GM19438 (cell line): Measurements from ENCODE around the gene STEEP1.

Experiments
- ATAC-seq: cut with Tn5 transposase; IDR thresholded peaks from one replicate; pipeline ENCODE4 v1.9.1; 2021; ENCODE audit warnings: low read depth; ENCODE audit not compliant: unreplicated experiment

The STEEP1 gene

DNA sequence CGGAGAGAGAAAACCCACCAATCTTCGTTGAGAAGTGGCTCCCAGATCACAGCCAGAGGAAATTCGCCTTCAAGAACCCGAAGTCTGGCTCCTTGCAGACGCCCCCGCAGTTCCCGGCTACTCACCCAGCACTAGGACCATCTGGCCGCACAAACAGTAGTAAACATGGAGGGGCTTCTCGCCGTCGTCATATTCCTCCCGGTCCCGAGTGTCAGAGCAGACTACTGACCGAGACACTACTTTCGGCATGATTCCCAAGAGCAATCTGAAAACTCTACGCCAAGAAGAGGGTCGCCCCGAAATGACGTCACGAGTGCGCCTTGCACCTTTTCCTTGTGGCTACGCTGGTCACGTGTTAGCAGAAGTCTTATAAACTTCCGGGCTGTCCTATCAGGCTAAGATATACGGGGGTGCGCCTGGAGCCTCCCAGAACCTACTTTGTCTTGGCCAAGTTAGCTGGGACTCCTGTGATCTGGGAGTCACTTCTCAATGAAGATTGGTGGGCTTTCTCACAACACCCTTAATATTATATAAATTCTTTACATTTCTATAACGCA lies at the start of gene STEEP1:
STEEP1 (minus strand) TSS at position 303 of the 557 bp plus-strand sequence; CDS start at position 249, 54 bp downstream.
- ATAC-seq = peak; percentile 91

DNA sequence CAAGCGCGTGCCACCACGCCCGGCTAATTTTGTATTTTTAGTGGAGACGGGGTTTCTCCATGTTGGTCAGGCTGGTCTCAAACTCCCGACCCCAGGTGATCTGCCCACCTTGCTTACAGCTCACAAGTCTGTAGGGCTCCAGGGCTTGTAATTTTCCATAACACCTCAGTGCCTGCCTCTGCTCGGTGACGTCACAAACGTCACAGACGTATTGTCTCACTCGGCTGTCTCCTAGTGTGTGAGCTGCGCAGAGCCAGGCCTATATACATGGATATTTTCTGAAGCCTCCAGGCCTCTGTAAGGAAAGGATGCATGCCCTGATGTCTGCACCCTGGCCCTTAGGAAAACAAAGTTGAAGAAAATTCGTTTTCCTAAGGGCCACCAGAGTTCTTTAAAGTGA lies 49.6 kb upstream of the STEEP1 start:
- no peak for ATAC-seq

GRCh38 chrX:119607018-119607389 lies 41.8 kb upstream of the STEEP1 start:
- ATAC-seq = no peak

DNA sequence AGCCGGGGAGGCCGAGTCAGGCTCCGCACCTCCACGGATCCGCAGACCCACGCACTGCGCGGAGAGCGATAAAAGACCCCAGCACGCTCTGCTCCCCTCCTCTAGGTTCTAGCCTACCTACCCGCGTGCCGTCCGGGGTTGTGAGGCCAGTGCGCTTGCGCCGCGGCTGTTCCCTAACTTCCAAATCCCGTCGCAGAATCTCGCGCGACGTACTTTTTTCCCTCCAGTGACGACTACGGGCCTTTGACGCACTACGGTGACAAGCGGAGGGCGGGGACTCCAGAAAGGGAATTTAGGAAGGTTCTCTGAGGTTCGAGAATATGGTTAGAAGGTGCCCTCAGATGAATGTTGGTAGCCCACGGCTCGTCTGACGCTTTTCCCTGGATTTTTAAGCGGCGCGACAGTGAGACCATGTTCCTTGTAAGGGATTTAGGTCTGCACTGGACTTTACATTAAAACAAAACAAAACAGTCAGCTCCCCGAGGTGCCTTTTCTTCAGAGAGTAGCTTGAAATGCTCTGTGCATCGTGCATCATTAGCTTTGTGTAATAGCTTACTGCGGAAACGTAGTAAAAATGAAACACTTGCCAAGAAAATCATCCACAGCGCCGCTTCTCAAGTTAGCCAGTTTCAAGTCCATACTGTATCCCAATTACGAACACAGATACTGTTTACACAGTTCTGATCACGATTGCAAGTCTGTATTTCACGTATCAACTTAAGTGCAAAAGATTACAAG lies 41.2 kb upstream of the STEEP1 start, which contains the start of gene NKRF:
NKRF (minus strand) TSS at position 145 of the 738 bp plus-strand sequence.
- ATAC-seq = peak; percentile 72

- peak; percentile 38 for ATAC-seq
These were observed 40.5 kb upstream of the STEEP1 start for GRCh38 chrX:119605464-119606279.

- no peak for ATAC-seq
These were observed 39.7 kb upstream of the STEEP1 start for GRCh38 chrX:119604766-119605463.

GRCh38 chrX:119602701-119603255 lies 37.6 kb upstream of the STEEP1 start:
- no peak for ATAC-seq

- no peak for ATAC-seq
These were observed 24.6 kb upstream of the STEEP1 start for GRCh38 chrX:119589810-119590209.

DNA sequence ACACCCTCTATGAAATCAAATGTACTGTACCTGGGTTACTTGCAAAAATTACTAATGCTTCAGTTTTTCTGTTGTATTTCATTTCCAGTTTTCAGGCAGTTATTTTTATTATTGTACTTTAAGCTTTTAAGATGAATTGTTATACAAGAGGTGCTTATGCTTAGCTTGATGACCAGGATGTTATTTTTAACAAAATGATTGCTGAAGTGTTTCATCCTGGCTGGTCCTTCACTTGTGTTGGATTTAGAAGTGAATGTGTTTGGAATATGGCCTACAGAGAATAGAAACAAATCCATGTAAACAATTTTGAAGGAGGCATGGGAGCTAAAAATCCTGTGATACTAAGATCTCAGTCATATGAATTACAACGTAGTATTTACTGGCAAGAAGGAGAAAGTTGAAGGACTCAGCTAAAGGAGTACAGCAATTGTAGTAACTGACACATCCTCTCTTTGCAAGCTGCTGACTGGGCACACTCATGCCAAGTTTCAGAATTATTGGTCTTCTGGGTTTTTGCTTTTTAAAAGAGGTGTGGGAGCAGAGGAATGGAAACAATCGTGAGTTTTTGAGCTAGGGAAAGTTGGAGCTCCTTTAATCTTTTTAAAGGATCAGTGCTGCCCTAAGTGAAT lies 18.3 kb upstream of the STEEP1 start:
- ATAC-seq = no peak

GRCh38 chrX:119579414-119579813 lies 14.2 kb upstream of the STEEP1 start:
- ATAC-seq = no peak

DNA sequence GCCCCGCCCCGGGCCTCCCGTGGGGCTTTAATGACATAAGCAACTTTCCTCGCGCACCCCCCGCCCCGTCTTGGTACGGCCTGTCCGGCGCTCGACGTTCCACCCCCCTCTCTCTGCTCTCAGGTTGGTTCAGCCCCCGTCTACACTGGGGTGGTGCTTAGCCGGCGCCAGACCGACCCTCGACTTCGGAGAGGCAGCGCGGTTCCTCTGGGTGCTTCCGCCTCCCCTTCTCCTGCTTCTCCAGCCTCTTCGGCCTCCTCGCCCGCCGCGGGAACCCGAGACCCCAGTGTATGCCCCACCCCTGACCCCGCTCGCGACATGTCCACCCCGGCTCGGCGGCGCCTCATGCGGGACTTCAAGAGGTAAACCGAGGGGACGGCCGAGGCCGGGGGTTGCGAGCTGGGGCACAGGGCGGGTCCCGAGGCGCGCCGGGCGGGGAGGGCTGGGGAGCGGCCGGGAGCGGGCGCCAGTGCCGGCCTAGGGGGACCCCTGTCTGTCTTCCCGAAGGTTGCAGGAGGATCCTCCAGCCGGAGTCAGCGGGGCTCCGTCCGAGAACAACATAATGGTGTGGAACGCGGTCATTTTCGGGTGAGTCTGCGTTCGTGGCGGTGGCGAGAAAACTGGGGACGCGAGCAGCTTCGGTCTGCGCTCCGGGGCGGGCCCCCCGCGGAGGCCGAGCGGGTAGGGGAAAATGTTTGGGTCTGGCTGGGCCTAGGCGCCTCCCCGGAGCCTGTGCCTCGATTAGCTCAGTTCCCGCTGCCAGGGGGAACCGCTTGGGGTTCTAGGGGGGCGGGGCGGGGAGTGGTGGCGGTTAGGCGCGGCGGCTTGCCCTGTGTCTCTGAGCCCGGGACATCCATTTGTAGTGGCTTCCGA lies 9.4 kb upstream of the STEEP1 start, which contains the start of gene UBE2A:
UBE2A (plus strand) TSS at position 170 of the 873 bp plus-strand sequence; CDS start at position 319, 149 bp downstream.
- ATAC-seq = peak; percentile 77

GRCh38 chrX:119573840-119574393 lies 8.7 kb upstream of the STEEP1 start:
- ATAC-seq = no peak

DNA sequence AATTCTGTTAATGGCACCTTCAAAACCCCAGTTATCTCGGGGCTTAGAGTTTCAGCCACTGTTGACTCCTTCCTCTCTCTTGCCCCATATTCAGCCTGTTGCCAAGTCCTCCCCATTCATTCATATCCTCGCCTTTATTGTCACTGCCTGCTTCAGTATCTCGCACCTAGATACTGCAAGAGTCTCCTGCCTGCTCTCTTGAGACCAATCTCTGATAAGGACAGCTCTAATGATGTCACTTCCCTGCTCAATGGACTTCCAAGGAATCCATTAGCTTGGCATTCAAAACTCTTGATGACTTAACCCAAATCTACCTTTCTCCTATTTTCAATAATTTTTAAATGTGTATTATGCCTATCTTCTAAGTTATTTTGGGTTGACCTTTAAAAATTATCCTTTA lies 8.0 kb upstream of the STEEP1 start:
- no peak for ATAC-seq

DNA sequence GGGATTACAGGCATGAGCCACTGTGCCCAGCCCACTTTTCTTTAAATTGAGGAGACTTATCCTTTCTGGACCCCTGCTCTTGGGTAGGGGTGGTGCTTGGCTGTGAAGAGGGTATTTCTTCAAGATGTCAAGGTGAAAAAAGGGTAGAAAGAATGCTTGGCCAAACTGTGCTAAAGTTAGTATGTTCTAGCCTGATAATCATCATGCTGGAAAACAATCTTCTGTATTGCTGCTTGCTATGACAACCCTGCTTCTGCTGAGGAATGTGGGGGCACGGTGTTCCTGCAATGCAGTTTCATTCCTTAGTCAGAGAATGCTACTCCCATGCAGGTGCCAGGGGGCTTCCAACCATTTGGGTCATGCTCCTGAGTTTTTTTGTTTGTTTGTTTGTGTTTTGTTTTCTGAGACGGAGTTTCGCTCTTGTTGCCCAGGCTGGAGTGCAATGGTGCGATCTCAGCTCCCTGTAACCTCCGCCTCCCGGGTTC lies 5.2 kb upstream of the STEEP1 start:
- ATAC-seq = no peak

GRCh38 chrX:119552508-119552907 lies 12.7 kb downstream of the STEEP1 start:
- no peak for ATAC-seq

DNA sequence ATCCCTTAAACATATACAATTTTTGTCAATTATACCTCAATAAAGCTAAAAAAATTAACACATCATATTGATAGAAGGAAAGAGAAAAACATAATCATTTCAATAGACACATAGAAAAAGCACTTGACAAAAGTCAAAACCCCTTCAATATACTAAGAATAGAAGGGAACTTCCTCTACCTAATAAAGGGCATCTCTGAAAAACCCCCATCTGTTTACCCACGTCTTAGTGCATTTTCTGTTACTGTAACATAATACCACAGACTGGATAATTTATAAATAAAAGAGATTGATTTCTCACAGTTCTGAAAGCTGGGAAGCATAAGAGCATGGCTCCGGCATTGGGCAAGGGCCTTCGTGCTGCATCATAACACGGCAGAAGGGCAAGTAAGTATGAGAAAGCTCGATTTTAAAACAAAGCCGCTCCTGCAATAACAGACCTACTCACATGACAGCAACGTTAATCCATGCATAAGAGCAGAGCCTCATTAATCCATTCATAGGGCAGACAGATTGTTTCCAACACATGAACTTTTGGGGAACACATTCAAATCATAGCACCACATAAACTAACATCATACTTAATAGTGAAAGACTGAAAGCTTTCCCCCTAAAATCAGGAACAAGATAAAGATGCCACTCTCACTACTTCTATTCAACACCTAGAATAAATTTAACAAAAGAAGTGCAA lies 15.7 kb downstream of the STEEP1 start:
- no peak for ATAC-seq

DNA sequence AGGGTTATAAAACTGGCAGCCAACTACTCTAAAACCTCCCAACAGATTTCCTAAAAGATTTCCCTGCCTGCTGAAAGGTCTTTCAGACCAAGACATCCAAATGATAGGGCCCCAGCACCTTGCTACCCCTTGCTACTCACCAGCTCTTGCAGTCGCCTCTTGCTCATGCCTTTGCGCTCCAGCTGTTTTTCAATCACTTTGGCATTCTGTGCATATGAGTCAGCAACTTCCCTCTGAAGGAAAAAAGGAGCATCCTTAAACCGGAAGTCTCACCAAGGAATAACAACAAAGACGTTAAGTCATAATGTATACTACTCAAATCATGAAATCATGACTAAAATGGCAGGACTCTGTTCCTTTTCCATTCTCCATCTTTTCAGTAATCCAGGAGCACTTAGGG lies 24.0 kb downstream of the STEEP1 start:
- ATAC-seq = no peak

GRCh38 chrX:119539872-119540271 lies 25.3 kb downstream of the STEEP1 start:
- ATAC-seq = no peak
